ENCODE data around the gene TFEB. TPM values are rescaled to one million over a fixed set of nuclear protein-coding genes. Genes with fewer than 3 reads are reported as not detected.
A peak's percentile ranks its signal among the peaks of the same experiment; 100 is the strongest.

Gene TFEB
- total RNA-seq = 10 to 100 TPM; 33.3 to 34.6 TPM
- long read RNA-seq, partial matches to known transcripts = 3 of 10 reads
- long read RNA-seq, other reads (novel, unspliced or antisense) = 3 of 10 reads

- intact Hi-C loops (cut with DNase I) = no loop called here
- peak; percentile 95 for DNase-seq
- peak; percentile 65 for ATAC-seq
These were observed at the start of gene TFEB for GRCh38 chr6:41735427-41736185. TFEB (minus strand) TSS chr6:41735608; CDS start chr6:41691213, 44,395 bp downstream.

GRCh38 chr6:41784581-41785171 lies 49.3 kb upstream of the TFEB start:
- ATAC-seq (no peak), DNase-seq (no peak)
- intact Hi-C loops (cut with DNase I) = loop anchor here (5.0 to 10.0 kb wide), 4 partner anchors 138 to 430 kb away; partner anchors contain the start of genes BYSL (in 2 of the 2), MED20 (in 2 of the 2) and MRPS10 (in 1 of the 2)

- no peak for DNase-seq
These were observed 47.8 kb upstream of the TFEB start for GRCh38 chr6:41783106-41783780.

GRCh38 chr6:41781366-41781730 lies 45.9 kb upstream of the TFEB start:
- ATAC-seq (peak in 1 of 2 donors; percentile 1), DNase-seq (peak; percentile 51)

More at GRCh38 chr6:41783106-41783780, 47.8 kb upstream of the TFEB start:
- intact Hi-C loops (cut with DNase I) = loop anchor here (5.0 to 10.0 kb wide), 3 partner anchors 142 to 432 kb away; partner anchors contain the start of genes BYSL (in 1 of the 2), MED20 (in 1 of the 2) and MRPS10 (in 1 of the 2)
- no peak for ATAC-seq

GRCh38 chr6:41780551-41781365 lies 45.4 kb upstream of the TFEB start, which contains the start of gene PRICKLE4:
PRICKLE4 (plus strand) TSS chr6:41780782; CDS start chr6:41783474, 2,692 bp downstream.
- ATAC-seq (peak; percentile 44 to 73), DNase-seq (peak; percentile 60)
- intact Hi-C loops (cut with DNase I) = loop anchor here (2.0 to 10.0 kb wide), 4 partner anchors 144 to 434 kb away; partner anchors contain the start of genes BYSL (in 1 of the 2), MED20 (in 1 of the 2) and MRPS10 (in 1 of the 2)

More at GRCh38 chr6:41781366-41781730, 45.9 kb upstream of the TFEB start:
- intact Hi-C loops (cut with DNase I) = loop anchor here (2.0 to 10.0 kb wide), 4 partner anchors 143 to 433 kb away; partner anchors contain the start of genes BYSL (in 1 of the 2), MED20 (in 1 of the 2) and MRPS10 (in 1 of the 2)

GRCh38 chr6:41779788-41780550 lies 44.6 kb upstream of the TFEB start, which contains the start of gene FRS3:
FRS3 (minus strand) TSS chr6:41779900; CDS start chr6:41776987, 2,913 bp downstream.
- peak; percentile 92 to 96 for ATAC-seq
- intact Hi-C loops (cut with DNase I) = loop anchor here (2.0 to 10.0 kb wide), 6 partner anchors 75 to 435 kb away; partner anchors contain the start of genes BYSL (in 1 of the 2), MED20 (in 1 of the 2) and MRPS10 (in 1 of the 2)
- DNase-seq = peak; percentile 98

GRCh38 chr6:41779336-41779735 lies 43.9 kb upstream of the TFEB start:
- intact Hi-C loops (cut with DNase I) = loop anchor here in 1 of 2 donors (5.0 to 10.0 kb wide), 2 partner anchors 75 to 412 kb away; no protein-coding TSS in a partner anchor
- DNase-seq = no peak
- ATAC-seq = no peak

DNA sequence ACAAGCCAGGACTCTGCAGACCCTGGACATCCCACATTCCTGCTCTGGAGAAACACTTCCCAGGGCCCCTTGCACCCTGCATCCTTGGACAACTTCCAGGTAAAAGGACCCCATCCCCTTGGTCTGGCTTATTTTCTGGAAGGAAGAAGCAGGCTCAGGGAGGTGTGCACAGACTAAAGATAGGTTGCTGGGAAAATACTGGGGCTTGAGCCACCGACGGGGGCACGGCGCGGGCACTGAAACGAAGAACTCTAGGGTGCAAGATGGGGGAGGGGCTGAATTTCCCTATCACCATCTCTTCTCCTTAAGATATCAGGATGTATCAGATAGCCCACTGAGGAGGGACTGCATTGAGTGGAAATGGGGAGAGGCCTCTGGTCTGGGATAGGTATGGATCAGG lies 43.5 kb upstream of the TFEB start:
- intact Hi-C loops (cut with DNase I) = loop anchor here in 1 of 2 donors (5.0 to 10.0 kb wide), 2 partner anchors 74 to 412 kb away; no protein-coding TSS in a partner anchor
- DNase-seq (no peak), ATAC-seq (no peak)

DNA sequence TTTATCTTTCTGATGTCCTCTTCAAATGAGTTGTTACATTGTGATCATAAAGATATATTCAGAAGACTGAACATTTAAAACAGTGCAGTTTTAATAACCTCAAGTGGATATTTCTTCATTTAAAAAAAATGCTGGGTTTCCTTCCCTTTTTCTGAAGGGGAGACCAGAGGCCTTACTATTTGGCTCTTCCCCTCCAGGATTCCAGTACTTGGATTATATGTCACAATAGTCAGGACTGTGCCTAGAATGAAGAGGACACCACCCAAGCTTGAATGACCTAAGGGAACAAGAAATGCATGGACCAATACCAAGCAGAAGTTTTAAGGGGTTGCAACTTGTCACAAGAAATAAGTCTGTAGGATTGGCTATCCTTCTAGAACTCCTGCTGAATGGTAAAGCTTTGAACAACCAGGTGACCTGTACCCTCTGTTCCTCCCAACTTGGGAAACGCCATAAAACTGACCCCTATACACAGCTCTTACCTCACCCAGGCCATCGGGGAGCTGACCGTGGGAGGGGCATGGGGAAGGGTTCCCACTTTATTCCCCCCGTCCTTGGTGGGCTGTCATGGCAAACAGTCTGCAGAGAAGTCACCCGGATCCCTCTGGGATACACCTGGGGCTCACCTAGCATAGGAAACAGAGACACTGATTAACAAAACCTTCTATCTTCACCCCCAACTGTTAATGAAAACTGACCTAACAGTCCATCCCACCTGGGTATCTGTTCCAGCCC lies 42.3 kb upstream of the TFEB start:
- intact Hi-C loops (cut with DNase I) = loop anchor here in 1 of 2 donors (5.0 to 10.0 kb wide), 2 partner anchors 73 to 410 kb away; no protein-coding TSS in a partner anchor
- ATAC-seq (no peak), DNase-seq (no peak)

DNA sequence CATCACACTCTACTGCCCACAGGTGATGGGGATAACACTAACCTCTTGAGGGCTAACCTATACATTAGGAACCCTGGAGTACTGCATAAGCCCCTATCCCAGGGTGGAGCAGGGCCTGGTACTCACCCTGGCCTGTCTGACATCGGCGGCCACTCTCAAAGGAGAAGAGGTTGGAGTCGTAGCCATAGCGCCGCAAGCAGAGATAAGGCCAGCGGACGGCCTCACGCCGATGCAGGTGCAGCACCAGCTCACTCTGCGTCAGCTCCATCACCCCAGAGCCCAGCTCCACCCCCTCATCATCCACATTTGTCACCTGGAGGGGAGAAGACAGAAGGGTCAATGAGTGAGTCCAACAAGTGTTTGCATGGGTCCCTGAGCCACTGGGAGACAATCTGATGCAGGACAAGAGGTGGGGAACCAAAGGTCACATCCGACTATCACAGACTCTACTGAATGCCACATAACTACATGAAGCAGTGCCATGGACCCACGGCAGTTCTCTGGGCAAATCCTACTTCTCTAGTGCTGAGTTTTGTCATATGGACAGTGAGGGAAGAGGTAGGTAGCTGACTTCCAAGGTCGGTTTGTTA lies 40.0 kb upstream of the TFEB start:
- ATAC-seq (no peak), DNase-seq (no peak)
- intact Hi-C loops (cut with DNase I) = loop anchor here in 1 of 2 donors (5.0 to 10.0 kb wide), 2 partner anchors 71 to 408 kb away; no protein-coding TSS in a partner anchor

- no peak for ATAC-seq
- DNase-seq = no peak
- intact Hi-C loops (cut with DNase I) = loop anchor here in 1 of 2 donors (5.0 to 10.0 kb wide), 2 partner anchors 70 to 408 kb away; no protein-coding TSS in a partner anchor
These were observed 39.4 kb upstream of the TFEB start for GRCh38 chr6:41774841-41775240.

DNA sequence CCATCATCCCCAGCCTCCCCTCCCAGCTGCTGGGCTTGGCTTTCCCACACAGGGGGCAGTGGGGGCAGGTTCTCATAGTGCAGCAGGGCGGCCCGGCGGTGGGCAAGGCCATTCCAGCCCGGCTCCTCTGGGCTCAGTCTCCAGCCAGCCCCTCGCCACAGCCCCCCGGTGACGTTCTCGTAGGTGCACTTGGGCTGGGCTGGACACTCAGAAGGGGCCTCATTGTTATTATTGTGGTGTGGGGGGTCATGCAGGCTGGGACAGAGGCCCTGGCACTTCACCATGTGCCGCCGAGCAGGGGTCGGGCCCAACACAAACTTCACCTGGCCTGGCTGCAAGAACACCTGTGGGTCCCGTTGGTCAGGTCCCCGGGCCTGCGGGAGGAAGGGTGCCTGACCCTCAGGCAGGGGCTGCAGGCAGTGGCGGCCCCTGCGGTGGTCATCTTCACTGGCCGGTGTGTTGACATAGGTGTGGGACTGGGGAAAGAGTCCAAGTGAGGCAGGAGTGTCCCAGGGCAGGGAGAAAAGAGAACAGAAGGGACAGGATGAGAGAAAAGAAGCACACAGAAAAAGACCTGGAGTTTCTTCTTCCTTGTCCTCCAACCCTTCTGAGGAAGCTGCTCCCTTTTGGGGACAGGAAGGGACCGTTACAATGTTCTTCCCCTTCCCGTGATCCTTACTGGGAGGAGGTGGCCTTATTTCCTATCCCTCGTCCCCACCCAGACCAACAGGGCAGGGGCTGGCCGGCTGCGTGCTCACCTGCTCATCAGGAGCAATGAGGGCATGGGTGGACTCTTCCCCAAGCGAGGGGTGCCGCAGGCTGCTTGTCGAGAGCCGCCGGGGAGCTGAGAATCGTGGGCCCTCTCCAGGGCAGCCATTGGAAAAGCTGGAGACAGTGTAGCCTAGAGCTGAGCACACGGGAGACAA lies 35.9 kb upstream of the TFEB start:
- DNase-seq = no peak
- intact Hi-C loops (cut with DNase I) = loop anchor here in 1 of 2 donors (10.0 kb wide), 1 partner anchor 67 kb away; no protein-coding TSS in a partner anchor
- ATAC-seq = no peak

- intact Hi-C loops (cut with DNase I) = loop anchor here in 1 of 2 donors (10.0 kb wide), 1 partner anchor 66 kb away; no protein-coding TSS in a partner anchor
- no peak for ATAC-seq
These were observed 35.1 kb upstream of the TFEB start for GRCh38 chr6:41770381-41771057.

GRCh38 chr6:41769376-41769775 lies 34.0 kb upstream of the TFEB start:
- ATAC-seq (no peak), DNase-seq (no peak)
- intact Hi-C loops (cut with DNase I) = no loop called here

More at GRCh38 chr6:41770381-41771057, 35.1 kb upstream of the TFEB start:
- no peak for DNase-seq

All from left cardiac atrium (tissue), 4 donors.